ENCODE measurements around the gene RERE.

Gene RERE

GRCh38 chr1:8578132-8578877 is 239.1 kb downstream of the RERE start:
- DNase-seq (ENCODE audit: low read depth in 2 of 2), result no peak

GRCh38 chr1:8574985-8575384 is 242.5 kb downstream of the RERE start:
- no peak for DNase-seq (ENCODE audit: low read depth in 2 of 2)

- no peak for DNase-seq (ENCODE audit: low read depth in 2 of 2)
Measured at GRCh38 chr1:8572106-8572505, 245.3 kb downstream of the RERE start.

GRCh38 chr1:8571200-8571984 is 246.0 kb downstream of the RERE start:
- DNase-seq (ENCODE audit: low read depth in 2 of 2), result no peak

DNA sequence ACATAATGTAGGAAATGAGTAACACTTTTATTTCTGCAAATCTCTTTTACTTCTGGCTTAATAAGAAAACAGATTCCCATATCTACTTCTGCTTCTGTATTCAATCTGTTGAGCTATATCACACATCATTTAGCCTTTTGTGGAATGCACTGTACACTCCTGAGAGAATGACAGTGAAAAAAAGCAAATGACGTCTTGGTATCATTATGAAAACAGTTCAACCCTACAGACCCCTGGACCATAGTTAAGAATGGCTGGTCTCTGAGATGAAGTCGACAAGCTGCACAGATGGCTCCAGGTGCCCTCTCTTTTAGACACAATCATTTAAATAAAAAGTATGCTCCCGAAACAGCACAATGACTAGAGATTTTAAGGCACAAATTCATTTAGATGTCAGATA is 247.0 kb downstream of the RERE start:
- no peak for DNase-seq (ENCODE audit: low read depth in 2 of 2)

DNA sequence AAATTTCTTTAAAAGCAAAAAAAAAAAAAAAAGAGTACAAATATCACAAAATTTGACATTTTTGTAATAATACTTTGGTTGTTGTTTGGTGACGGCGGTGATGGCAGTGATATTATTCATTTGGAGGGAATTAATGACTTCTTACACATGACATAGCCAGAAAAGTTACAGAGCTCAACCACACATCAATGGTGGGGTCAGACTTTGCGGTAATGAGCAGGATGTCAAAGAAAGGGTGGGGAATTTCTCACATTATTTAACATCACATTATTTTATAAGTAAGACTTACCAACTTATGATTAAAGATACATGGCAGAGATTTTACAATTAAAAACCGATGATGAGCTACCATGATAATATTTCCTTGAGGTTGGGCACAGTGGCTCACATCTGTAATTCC is 248.2 kb downstream of the RERE start:
- DNase-seq (ENCODE audit: low read depth in 2 of 2), result no peak

GRCh38 chr1:8568837-8569236 is 248.6 kb downstream of the RERE start:
- DNase-seq (ENCODE audit: low read depth in 2 of 2), result no peak

GRCh38 chr1:8567146-8567545 is 250.3 kb downstream of the RERE start:
- DNase-seq (ENCODE audit: low read depth in 2 of 2), result no peak

DNA sequence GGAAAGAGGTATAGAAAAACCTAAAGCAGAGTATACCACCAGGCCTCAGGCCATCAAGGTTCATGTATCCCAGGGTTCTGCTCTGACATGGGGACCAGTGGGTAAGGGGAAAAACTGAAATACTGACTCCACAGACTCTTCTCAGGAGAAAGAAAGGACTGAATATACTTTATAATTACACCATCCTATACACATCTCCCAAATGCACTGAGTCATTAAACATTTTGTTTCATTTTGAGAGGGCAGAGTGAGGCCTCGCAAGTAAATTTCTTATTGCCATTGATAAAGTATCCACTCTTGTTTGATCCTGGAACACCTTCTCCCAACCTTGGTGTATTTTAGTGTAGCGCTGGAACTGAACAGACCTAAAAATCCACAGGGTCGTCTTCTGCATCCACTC is 251.6 kb downstream of the RERE start:
- DNase-seq (ENCODE audit: low read depth in 2 of 2), result no peak

DNA sequence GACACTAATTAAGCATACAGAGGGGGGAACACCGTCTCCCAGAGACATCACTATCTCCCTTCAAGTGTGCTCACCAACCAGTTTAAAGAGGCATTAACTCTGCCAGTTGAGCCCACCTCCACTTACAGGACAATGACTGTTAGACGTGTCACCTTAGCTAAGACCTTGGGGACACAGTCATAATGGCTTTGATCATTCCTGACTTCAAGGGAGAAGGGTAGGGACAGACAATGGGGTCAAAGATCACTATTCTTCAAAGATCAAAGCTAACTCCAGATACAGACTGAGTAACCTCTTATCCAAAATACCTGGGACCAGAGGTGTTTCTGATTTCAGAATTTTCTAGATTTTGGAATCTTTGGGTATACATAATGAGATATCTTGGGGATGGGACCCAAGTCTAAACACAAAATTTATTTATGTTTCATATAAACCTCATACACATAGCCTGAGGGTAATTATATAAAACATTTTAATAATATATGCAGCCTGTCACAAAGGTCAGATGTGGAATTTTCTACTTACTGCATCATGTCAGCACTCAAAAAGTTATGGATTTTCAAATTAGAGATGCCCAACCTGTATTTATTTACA is 253.4 kb downstream of the RERE start:
- DNase-seq (ENCODE audit: low read depth in 2 of 2), result no peak

DNA sequence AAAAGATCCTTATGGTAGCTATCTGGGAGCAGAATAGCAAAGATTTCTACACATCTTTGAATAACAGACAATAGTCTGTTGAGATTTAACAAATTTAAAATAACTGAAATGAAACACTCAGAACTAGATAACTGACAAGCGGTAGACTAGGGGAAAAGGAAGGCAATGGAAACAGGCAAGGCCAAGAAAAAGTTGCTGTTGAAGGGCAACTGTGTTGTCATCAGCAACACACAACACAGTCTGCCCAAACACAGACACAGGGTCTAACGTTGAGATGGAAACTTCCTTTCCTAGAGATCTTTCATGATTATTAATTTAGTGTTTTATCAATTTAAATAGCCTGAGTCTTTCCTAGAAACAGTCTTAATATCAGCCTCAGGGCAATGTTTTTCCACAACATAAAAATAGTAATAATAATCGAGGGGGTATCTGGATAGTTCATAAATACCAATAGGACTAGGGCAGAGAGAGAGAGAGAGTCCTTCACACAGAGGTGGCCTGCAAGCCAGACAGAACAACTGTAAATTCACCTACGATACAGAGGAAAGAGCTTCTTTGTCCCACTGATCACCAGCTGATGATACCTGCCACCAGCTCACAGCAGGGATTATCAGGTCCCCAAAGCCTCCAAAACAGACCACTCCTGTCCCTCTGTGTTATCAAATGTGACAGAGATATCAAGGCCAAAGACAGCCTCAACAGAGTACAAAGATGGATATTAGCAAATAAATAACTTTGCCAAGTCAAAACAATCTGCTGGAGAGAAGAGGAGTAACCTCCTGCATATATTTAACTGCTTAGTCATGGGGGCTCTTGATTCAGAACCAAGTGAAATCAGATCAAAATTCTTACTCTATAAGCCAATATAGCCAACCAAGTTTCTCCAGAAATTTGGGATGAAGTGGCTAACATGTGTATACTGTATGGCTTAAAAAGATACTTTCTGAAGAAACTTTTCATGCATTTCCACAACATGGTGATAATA is 254.3 kb downstream of the RERE start:
- DNase-seq (ENCODE audit: low read depth in 2 of 2), result no peak

DNA sequence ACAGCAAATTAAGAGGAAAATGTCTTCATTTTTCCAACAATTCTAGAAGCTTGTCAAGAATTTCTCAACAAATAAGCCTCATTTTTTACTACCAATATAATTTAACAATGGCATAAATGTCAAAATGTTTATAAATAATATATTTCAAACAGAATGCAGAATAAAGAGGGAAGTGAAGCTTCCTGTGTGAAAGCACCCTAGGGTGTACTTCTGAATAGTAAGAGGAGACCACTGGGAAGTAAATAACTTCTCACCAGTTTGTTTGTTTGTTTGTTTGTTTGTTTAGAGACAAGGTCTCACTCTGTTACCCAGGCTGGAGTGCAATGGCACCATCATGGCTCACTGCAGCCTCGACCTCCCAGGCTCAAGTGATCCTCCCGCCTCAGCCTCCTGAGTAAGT is 255.2 kb downstream of the RERE start:
- no peak for DNase-seq (ENCODE audit: low read depth in 2 of 2)

GRCh38 chr1:8560611-8561544 is 256.6 kb downstream of the RERE start:
- no peak for DNase-seq (ENCODE audit: low read depth in 2 of 2)

DNA sequence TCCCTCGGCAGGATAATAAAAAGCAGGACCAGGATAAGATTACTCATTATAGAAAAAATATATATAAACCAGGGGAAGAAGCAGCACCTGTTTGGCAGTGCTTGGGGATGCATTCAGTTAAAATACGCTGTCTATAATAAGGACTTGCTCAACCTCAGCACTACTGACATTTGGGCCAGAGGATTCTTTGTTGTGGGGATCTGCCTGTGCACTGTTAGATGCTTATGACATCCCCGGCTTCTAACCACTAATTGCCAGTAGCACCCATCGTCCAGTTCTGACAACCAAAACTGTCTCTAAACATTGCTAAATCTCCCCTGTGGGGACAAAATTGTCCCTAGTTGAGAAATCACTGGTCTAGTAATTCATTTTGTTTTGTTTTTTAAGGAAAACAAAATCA is 257.4 kb downstream of the RERE start:
- no peak for DNase-seq (ENCODE audit: low read depth in 2 of 2)

DNA sequence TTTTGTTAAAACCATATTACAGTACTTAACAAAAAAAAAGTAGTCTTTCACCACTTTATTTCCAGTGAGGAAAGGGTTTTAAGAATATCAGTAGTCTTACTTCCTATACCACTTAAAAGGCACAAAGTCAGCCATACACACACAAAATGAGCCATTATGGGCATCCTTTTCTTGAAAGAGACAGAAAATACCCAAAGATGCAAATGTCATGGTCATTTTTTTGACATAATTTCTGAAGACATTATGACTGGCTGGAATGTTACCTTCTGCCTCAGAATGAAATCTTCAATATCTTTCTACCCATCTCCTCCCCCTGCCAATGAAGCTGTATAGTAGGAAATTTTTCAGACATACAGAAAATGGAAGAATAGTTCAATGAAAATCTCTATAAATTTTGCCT is 261.9 kb downstream of the RERE start:
- DNase-seq (ENCODE audit: low read depth in 2 of 2), result no peak

DNA sequence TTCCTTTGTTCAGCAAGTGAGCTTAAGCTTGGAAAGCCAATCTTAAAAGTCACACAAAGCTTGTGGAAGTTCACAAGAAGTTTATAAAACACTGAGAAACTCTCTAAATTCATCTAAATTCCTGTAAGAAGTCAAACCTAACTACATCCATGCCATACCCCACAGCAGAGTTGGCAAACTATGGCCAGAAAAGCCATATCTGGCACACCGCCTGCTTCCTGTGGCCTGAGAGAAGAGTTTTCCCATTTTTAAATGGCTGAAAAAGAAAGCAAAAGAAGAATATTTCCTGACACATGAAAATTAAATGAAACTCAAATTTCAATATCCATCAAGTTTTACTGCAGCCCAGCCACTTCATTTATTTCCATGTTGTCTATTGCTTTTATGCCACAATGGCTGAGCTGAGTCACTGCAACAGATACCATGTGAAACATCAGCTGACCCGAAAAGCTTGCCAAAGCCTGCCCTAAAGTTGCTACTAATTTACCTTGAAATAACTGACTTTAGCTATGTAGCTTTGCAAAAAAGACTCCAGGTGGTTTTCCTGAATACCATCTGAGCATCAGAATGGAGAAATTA is 262.4 kb downstream of the RERE start:
- no peak for DNase-seq (ENCODE audit: low read depth in 2 of 2)

- no peak for DNase-seq (ENCODE audit: low read depth in 2 of 2)
Measured at GRCh38 chr1:8552820-8553397, 264.5 kb downstream of the RERE start.

DNA sequence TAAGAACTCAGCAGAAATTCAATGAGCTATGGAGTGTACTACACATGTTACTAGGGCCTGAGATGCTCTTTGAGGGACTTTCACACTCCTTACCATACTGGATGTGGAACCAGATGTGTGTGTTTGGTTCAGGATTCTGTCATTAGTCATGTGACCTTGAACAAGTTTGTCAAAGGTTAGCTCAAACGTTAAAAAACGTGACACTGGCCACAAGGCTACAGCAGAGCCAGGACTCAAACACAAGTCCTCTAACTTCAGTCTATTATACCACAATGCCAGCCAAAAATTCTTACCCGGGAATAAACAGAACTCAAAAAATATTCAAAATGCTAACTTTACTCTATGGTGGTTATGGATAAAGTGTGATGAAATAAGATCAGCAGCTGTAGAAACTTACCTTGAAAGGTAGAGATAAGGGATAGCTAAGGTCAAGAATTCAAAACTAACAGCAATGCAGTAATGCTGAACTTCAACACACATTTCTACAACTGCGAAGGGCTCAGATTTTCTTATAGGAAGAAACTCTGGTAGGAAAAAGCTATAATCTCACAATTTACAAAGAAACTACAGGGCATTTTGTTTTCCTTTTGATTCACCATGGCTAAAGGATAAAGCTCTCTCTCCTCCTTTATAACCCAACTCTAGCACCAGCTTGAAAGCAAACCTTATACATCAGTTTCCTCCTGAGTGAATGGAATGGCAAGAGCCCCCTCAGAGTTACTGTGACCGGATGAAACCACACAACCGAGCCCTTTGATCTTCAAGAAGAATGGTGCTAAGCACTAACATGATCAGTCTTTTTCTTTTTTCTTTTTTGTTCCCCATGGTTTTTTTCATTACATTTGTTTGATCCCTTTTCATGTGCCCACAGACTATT is 265.6 kb downstream of the RERE start:
- DNase-seq (ENCODE audit: low read depth in 2 of 2), result no peak

- no peak for DNase-seq (ENCODE audit: low read depth in 2 of 2)
Measured at GRCh38 chr1:8551057-8551456, 266.4 kb downstream of the RERE start.

Measured in stimulated activated CD4-positive, alpha-beta T cell treated with anti-CD3 and anti-CD28 coated beads, Interleukin-4, amount 100 ng/mL, for 48 hours (primary cell).